Stimulated activated CD8-positive, alpha-beta memory T cell treated with anti-CD3 and anti-CD28 coated beads, Interleukin-12 subunit alpha, Interleukin-12 subunit beta, amount 100 ng/mL, for 1 hour (primary cell): ENCODE results near the gene TICAM2.

Source experiments
- DNase-seq: peaks from one replicate; pipeline ENCODE4 v3.0.0-alpha.2; 2020; ENCODE audit warnings: low read depth

The TICAM2 gene

DNA sequence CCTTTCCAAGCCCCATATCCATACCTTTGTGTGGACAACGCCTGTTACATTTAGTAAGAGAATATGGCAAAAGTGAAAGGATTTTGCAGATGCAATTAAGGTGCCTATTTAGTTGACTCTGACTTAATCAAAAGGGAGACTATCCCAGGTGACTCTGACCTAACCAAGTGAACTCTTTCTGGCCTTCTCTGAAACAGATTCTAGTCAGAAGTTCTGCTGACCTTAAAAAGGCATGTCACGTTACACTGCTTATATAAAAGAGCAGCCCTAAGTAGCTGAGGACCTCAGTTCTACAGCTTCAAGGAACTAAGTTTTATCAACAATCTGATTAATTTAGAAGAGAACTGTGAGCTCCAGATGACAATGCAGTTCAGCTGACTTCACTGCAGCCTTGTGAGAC lies 5.7 kb upstream of the TICAM2 start:
- DNase-seq: no peak

DNA sequence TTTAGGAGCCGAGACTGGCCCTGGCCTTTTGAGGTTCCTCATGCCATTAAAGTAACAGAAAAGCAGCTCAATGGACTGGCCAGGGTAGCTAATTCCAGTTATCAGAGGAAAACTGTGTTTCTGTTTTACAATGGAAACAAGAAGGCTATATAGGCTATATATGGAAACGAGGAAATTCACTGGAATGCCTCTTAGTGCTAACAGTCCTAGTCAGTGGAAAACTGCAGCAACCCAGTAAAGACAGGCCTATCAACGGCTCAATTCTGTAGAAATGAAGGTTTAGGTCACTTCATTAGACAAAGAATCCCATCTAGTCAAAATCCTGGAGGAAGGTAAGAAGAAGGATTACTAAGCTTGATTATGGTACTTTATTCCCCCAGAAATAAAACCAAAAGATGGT lies 3.2 kb upstream of the TICAM2 start:
- no peak for DNase-seq

DNA sequence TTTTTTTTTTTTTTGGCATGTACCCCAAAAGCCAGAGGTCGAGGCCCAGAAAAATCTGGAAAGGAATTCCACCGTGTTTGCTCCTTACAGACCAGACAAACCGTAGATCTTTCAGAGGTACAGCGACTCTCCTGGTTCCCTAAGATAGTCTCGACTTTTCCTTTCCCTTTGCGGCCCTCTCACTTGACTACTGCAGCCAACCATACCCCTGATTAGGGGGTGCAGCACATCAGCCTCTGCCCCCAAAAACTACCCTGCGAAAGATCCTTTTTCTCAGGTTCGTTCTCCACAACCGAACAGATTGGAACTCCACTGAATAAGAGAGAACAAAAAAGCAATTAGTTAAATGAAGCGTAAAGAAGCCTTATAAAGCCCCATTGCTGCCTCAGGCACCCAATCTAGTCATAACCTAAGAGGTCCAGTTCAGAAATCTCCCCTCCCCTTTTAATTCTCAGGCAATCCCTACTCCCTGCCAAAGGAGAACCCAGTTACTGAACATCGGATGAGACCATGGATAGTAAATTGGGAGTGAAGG lies 379 bp upstream of the TICAM2 start:
- DNase-seq: no peak

DNA sequence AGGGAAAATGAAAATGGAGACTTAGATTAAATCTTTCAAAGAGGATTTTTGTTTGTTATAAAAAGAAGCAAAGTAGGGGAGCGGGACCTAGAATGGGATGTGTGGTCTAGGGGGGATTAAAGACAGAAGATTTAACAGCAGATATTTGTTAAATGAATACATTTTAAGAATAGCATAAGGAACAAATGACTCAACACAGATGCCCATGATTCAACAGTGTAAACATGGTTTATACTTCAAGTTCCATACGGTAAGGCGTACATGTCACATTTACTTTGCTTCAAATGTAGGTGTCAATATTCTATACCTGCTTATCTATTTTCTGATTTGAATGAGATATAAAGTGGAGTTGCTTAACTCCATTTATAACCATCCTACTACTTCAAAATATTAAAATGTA lies 1.5 kb downstream of the TICAM2 start:
- DNase-seq: no peak

DNA sequence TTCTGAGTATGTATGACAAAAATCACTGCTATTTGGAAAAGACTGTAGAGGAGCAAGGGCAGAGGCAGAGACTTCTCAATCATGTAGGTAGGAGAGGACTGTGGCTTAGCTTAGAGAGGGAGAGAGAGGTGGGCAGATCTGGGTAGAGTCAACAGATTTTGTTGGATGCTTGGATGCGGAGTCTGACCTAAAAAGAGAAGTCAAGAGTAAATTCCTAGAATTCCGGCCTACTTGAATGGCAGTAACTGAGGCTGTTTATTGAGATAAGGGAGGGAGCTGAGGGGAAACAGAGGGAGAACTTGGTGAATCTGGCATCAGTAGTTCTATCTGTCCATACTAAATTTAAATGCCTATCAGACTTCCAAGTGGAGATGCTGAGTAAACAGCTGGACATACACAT lies 2.4 kb downstream of the TICAM2 start:
- DNase-seq: no peak

DNA sequence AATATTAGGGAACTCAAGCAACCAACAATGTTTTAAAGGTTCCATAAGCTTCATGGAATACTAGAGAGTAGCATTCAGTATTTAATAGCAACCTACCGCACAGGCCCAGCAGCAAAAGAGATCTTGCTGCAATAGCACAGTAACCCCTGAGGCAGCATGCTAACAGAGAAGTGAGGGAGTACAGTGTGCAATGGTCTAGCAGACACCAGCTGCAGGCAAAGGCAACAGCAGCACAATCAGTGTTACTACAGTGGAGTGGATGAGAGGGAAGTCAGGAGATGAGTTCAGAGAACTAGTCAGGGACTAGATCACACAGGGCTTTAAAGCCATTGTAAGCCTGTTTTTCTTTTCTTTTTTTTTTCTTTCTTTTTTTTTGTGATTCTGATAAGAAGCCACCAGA lies 2.8 kb downstream of the TICAM2 start:
- DNase-seq: no peak

DNA sequence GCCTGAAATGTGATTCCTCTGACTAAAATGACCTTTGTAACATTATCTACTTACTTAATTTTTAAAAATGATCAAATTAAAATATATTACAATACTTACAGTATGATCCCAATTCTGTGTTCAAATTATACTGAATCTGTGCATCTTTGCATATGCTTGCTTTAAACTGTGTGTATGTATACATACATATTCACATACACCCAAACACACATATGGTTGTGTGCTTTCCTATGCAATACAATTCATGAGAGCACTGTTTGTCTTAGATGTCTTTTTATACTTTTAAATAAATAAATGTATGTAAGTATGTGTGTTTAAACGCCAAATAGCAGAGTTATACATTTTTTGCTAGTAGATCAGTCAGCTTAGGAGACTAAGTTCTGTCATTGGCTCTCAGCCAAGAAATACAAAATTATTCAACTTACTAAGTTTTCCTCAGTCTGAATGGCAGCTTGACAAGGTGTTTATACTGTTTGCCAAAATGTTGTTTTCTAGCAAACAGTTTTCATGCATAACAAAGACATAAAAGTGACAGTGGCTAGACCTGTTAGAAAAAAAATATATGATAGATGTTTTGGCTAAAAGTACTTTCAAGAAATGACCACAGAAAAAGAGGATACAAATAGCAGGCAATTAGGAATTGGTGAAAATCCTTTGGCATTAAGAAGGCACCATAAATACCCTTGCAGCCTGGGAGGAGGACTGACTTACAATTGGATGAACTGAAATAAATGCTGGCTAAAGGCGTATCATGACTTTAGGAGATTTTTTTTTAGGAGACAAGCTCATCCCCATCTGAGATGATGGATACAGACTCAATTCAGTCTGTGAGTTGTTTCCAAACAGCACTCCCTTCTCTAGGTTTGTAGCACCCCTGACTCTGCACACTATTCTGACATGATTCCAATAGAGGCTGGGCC lies 7.9 kb downstream of the TICAM2 start:
- no peak for DNase-seq

DNA sequence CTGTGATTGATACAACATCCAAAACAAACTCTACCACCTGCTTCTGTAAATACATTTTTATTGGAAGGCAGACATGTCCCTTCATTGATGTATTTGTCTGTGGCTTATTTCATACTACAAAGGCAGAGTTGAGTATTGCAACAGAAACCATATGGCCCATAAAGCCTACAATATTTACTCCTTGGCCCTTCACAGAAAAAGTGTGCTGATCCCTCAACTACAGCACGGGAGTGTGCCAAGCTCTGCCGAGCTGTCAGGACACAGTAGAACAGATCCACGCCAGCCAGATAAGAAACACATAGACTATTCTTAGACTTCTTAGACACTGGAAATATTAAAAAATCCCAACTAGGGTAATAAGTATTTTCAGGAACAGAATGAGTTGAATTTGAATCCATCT lies 13.2 kb downstream of the TICAM2 start:
- DNase-seq: no peak

DNA sequence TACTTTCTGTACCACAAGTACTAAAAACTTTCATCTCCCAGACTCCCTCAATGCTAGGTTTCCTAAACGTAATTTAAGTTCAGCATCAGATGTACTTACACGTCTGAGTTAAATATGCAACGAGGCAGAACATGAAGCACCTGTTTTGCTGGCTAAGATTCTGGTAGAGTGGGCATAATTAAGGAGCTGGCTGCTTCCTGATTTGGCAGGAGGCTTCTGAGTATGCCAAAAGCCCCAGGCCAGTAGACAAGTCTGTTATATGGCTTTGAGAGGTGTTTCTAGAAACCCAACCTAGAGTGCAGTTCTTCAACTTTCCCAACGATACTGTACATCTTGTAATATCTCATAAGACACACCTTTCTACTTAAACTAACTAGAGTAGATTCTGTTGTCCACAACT lies 13.6 kb downstream of the TICAM2 start:
- DNase-seq: no peak

DNA sequence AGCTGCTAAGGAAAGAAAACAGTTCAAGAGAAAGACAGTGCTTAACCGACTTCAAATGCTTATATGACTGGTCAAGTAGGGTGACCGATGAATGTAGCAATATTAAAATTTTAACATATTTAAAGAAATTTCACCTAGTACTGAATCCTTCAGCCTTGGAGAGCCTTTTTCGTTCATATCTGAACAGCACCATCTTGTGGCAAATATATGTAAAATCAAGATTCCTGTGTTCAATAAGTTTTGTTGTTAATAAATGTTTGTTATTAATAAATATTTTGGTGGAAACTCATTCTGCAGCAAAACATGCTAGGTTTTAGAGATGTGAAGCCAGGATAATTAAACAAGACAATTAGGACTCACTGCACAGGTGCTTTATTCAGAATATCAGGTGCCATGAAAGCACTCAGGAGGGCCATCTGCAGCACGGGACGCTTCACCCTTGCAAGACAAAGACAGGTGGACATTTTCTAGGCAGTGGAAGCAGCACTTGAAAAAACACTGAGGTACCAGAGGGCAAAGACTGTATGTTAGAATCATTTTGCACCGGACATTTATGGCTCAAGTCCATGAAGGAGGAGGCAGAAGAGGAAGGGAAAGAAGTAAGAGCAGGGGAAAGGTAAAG lies 15.6 kb downstream of the TICAM2 start:
- DNase-seq: no peak

DNA sequence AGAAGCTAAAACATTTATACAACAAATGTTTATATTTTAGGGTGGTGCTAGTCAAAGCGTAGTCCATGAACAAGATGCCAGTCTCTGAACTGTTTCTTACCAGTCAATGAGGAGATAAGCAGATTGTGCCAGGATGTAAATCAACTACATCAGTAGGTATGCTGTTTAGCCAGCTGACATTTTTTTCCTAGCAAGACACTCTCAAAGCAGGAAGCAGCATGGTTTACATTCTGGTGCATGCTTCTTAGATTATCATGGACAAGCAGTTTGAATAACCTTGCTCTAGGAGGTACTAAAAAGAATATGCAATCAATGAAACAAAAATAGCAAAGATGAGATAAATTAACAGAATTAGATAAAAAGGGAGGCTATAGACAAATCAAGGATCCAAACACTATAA lies 17.0 kb downstream of the TICAM2 start:
- no peak for DNase-seq

DNA sequence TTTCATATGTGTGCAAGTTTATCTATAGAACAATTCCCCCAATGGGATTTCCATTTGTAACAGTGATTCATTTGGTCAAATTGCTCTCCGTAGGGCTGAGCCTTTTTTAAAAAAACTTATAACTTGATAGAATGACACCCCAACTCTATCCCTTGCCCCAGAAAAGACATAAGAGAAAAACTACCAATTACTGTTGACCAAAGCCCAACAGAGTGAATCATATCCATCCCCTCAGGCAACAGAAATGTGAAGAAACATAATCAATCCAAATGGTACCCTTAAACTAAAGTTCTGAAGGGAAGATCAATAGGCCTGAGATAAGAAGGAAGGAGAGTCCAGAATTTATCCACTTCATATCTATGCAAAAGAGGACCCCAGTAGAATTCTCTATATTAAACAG lies 17.8 kb downstream of the TICAM2 start:
- DNase-seq: no peak

DNA sequence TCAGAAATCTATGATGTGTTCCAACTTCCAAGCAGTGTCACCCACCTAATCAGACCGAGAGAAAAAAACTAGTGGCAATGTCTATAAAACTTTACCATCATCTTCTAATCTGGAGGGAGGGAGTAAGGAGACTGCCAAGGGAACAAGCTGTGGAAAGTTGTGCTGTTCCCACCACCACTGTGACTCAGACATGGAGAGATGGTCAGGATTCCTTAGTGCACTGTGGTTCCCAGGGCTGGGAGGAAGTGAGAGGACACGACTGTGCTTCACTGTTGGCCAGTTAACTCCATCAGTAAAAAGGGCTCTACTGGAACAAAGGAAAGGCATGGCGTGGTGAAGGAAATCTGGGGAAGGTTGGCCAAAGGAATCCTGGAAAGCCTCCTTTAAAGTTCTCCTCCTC lies 18.8 kb downstream of the TICAM2 start:
- no peak for DNase-seq

DNA sequence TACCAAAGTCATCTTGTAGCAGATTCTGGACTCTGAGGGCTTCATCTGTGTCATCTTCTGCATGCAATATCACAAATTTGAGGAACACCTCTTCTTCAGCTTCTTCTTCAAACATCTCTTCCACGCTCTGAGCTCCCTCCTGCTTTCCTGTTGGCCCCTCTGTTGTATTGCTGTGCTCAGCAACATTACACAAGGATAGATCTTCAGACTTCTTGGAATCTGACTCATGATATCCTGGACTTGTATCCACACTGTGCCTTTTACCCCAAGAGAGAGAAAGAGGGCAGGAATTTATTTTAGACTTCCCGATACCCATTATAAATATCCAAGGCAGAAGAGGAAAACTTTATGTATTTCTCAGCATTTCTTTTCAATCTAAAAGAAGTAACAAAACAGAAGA lies 21.3 kb downstream of the TICAM2 start:
- DNase-seq: no peak

DNA sequence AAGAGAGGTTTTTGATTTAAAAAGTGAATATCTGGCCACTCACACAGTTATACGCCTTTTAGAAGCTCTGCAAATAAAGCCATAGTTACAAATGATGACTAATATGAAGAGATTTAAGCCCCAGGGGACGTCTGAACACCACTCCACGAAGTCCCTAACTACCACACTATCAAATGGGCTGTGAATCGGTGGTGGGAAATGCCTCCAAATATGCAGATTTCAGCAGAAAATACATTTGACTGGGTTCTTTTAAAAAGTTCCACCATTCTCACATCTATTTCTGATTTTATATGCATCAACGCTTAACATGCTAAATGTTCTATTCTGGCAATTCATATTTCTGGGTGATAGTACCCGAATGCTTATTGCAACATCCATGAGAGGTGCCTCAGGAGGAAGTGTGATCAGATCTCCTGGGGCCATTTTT lies 22.5 kb downstream of the TICAM2 start:
- no peak for DNase-seq

DNA sequence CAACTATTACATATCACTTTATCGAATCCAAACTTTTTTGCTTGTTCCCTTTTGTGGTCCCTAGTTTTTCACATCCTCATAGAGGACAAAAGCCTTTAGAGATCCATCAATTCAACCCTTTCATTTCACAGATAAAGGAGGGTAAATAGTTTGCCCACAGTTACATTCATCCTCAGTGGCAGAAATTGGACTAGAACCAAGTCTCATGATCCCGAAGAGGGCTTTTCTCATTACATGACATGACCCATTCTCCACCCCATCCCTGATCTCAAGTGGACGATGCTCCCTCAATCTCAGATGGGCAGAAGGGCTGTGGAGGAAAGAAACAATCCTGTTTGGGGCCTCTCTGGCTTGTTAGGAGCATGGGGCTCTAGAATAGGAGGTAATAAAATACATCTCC lies 23.1 kb downstream of the TICAM2 start:
- no peak for DNase-seq

DNA sequence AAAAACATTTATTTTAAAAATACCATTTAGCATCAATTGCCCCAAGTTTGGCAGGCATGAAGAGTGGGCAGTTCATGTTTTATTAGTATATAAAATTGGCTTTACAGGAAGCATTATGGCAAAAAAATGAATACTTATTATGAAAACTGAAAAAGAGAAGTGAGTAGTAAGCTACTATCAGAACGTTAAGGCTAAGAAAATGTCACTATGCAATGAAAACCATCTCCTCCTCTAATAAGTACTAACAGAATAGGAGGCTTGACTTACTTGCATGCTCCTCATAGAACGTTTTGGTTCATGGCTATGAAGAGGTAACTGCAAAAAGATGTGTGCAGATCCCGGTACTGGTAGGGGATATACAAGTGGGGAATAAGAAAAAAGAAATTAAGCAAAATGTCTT lies 23.6 kb downstream of the TICAM2 start:
- DNase-seq: no peak

DNA sequence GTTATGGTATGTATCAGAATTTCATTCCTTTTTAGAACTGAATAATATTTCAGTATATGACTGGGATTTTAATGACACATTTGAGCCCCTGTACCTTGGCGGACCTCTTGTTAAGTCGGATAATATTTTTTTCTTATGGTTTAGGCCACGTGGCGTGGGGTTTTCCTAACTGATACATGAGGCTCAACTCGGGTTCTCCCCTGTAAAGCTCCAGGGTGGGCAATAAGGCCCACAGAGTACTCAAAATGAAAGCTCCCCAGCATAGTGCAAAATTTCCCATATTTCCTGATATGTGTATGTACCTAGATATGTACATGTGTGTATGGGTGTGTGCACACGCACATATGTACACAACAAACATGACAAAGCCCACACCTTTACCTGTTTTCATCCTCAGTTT lies 24.5 kb downstream of the TICAM2 start:
- DNase-seq: no peak

DNA sequence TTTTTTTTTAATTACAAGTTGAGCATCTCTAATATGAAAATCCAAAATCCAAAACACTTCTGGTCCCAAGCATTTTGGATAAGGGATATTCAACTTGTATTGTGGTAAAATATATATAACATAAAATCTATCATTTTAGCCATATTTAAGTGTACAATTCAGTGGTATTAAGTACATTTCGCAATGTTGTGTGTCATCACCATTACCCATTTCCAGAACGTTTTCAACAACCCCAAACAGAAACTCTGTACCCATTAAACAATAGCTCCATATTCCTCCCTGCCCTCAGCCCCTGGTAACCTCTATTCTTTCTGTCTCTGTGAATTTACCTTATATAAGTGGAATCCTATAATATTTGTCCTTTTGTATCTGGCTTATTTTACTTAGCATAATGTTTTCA lies 24.9 kb downstream of the TICAM2 start:
- DNase-seq: no peak

DNA sequence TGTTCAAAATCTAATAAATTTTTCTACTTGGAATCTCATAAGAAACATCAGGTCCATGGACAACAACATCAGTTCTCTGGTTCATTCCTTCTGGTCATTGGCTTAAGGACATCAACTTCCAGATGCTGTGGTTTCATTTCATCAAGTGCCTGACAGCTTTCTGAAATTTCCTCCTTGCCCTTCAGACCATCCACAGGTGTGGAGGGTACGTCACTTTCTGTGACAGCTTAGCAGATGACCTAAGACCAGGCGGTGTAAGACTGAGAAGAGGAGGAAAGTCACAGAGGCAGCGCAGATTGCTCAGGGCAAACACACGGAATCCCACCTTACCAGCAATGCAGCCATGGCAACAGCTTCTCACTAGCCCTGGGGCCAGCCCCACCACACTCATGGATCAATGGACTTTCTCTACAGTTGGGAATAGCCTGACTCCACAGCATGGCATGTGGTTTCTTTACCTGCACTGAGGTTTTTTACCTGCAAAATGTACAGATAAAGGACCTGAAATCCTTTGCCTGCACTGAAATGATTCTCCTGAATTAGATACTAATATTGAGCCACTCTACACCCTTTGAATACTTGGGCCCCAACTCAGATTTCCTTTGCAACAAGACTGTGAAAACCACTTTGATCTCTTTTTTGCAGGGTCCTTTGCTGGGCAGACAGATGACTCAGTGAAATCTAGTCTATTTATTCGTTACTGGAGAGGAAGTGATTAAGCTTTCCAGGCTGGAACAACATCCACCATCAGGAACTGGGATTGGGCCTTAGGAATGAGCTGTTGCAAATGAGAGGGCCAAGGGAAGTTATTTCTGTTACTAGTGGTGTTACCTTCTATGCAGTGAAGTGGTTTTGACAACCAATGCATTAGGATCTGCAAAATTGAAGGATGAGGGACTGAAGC lies 26.9 kb downstream of the TICAM2 start:
- no peak for DNase-seq

DNA sequence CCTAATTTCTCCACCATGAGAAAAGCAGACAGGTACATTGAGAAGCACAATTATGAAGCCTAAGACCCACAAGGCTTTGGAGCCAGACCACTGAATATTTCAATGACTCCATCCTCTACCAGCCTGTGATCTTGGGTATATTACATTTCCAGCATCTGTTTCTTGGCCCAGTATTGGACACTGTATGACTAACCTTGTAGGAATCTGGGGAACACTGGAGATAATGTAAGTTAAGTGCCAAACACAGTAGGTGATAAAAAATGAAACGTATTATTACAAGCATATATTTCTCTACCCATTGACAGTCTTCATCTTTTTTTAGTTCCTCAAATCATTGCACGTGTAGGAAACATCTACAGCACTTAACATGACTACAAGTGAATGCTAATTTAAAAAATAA lies 29.1 kb downstream of the TICAM2 start:
- no peak for DNase-seq

DNA sequence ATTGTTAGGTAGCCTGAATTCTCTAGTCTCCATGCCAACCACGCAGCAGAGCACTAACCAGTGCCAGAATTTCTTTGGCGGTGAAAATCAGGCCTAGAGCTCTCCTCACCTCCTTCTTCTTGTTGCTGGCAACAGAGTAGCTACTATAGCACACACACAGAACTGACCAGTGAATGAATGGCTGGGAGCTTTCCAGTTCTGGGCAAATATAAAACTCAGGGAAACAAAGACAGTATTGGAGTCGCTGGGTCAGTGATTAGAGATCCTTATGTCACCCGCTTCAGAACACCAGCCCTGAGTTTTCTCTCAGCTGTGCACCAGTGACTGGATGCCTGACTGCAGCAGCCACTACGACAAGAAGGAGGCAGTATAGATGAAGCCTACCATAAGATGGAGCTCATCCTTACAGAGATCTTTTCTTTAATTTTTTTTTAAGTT lies 30.8 kb downstream of the TICAM2 start:
- DNase-seq: no peak
